Epithelial cell of prostate (primary cell): ENCODE data around the gene HEPACAM2.

Source experiments
- DNase-seq: peaks from one replicate; pipeline ENCODE4 v3.0.0-alpha.2; 2011; ENCODE audit warnings: low read depth, low spot score
- H3K27ac ChIP-seq: fragments of 450-650 bp; 2 replicates; pipeline ENCODE4 v1.5.1; 2017; ENCODE audit warnings: mild to moderate bottlenecking

The HEPACAM2 gene

DNA sequence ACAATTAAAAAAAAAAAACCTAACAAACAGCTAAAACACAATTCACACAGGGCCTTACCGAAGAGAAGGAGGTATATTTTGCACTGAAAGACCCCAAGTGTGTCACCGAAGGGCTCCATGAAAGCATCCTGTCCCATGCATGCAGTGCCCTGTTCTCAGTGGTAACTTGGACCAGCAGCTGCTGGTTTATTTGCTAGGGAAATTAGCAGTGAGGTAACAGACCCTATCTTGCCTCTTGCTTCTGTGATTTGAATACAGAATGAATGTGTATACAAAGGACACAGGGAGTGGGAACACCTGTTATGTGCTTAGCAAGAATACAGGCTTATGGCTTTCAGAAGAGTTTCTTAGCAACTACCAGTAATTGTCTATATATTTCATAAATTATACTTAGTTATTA lies at the start of gene HEPACAM2:
Gene HEPACAM2, minus strand, starts transcription at position 160 of the 400 bp plus-strand sequence.
- H3K27ac ChIP-seq, result no peak within 1 kb of the TSS
- DNase-seq, result no peak

- no peak overlapping the region for H3K27ac ChIP-seq
- DNase-seq, result no peak
Observed at GRCh38 chr7:93265220-93265619, 39.0 kb upstream of the HEPACAM2 start.

- H3K27ac ChIP-seq, result no peak overlapping the region
- no peak for DNase-seq
Observed at GRCh38 chr7:93262535-93262934, 36.3 kb upstream of the HEPACAM2 start.

- no peak for DNase-seq
- no peak overlapping the region for H3K27ac ChIP-seq
Observed at GRCh38 chr7:93258661-93259060, 32.4 kb upstream of the HEPACAM2 start.

- H3K27ac ChIP-seq, result no peak overlapping the region
- no peak for DNase-seq
Observed at GRCh38 chr7:93249491-93250148, 23.4 kb upstream of the HEPACAM2 start.

- H3K27ac ChIP-seq, result no peak overlapping the region
- DNase-seq, result no peak
Observed at GRCh38 chr7:93245525-93246432, 19.5 kb upstream of the HEPACAM2 start.

- H3K27ac ChIP-seq, result no peak overlapping the region
- DNase-seq, result no peak
Observed at GRCh38 chr7:93242106-93242505, 15.8 kb upstream of the HEPACAM2 start.

- no peak for DNase-seq
Observed at GRCh38 chr7:93239824-93240223, 13.6 kb upstream of the HEPACAM2 start.

GRCh38 chr7:93238748-93239147 lies 12.5 kb upstream of the HEPACAM2 start:
- no peak overlapping the region for H3K27ac ChIP-seq
- DNase-seq, result no peak

More at GRCh38 chr7:93239824-93240223, 13.6 kb upstream of the HEPACAM2 start:
- no peak overlapping the region for H3K27ac ChIP-seq

DNA sequence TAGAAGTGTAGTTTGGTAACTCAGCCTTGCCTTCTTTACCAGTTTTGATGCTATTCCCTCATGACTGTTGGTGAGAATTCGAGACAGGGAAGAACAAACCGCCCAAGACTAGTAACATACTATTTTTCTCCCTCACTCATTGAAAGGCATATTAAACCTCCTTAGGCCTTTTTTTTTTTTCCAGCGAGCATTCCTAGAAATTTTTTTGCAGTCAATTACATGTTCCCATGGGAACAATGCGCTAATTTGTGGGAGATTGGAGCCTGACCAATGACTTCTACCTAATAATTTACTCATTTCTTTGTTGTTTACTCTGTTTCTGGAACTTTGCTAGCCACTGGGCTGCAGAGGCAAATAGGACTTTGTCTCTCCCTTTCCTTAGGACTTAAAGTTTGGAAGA lies 11.9 kb upstream of the HEPACAM2 start:
- no peak overlapping the region for H3K27ac ChIP-seq
- DNase-seq, result no peak

DNA sequence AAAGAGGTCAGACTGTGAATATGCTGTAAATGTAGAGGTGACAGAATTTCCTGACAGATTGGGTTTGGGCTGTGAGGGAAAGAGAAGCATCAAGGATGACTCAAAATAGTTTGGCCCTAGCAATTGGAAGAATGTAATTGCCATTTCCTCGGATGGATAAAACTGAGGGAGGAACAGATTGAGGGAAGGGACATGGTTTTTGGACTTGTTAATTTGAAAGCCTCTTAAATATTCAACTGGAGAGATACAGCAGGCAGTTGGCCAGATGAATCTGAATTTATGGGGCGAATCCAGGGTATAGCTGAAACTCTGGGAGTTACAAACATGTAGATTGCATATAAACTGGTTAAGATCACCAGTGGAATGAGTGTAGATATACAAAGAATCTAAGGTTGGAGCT lies 9.3 kb upstream of the HEPACAM2 start:
- no peak for DNase-seq
- H3K27ac ChIP-seq, result no peak overlapping the region

DNA sequence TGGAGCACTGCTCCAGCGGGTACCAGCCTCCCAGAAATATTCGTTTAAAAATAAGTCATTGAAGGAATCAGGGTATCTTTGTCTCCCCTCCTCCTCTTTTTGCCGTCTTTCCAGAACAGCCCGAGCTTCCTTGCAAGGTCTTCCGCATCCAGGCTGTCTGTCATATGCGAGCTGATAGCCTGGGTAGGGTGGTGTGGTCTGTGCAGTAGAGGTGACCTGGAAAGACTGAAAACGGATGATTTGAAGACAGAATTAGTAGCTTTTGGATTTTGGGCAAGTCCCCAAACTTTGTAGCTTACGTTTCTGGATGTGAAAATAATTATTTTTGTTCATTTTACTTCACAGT lies 6.4 kb upstream of the HEPACAM2 start:
- DNase-seq, result no peak
- peak overlapping the region; percentile 93 for H3K27ac ChIP-seq

- H3K27ac ChIP-seq, result peak within 1 kb of the TSS; percentile 93
- peak; percentile 82 for DNase-seq
Observed at GRCh38 chr7:93231799-93232672, 5.8 kb upstream of the HEPACAM2 start, which contains the start of gene VPS50. Gene VPS50 (plus strand): TSS chr7:93232366. CDS start chr7:93232468, 102 bp downstream.

GRCh38 chr7:93231259-93231658 lies 5.0 kb upstream of the HEPACAM2 start:
- peak overlapping the region; percentile 93 for H3K27ac ChIP-seq
- peak; percentile 12 for DNase-seq

DNA sequence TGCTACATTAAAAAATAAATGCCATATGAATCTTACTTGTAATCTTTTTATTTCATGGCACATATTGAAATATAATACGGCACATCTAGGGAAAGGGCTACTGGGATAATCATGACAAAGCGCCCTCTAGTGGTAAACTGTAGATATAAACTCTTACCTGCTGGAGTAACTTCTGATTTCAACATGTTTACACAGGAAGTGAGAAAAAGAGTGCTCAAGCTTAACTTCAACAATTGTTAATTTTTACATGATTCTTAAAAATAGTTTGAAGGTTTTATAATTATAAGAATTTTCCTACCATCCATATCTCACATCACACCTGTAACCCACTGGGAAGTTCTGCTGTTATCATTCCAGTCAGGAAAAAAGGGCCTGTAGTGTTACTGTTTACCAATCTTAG lies 2.0 kb upstream of the HEPACAM2 start:
- DNase-seq, result no peak
- H3K27ac ChIP-seq, result no peak overlapping the region

DNA sequence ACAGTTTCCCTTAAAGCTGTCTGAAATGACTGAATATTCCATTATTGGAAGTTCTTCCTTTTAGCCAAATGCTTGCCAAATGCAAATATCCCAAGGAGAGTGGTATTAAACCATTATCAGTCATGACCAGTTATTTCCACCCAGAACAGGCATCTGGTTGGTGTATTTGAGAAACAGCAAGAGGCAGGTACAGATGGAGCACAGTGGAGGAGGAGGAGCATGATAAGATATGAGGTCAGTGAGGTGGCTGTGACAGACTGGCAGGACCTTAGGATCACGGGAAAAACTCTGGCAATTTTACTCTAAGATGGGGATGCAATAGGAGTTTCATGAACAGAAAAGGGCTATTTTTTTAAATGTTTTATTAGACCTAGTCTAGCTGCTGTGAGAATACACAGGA lies 6.4 kb downstream of the HEPACAM2 start:
- H3K27ac ChIP-seq, result no peak overlapping the region
- no peak for DNase-seq

- H3K27ac ChIP-seq, result no peak overlapping the region
- no peak for DNase-seq
Observed at GRCh38 chr7:93218997-93219827, 7.1 kb downstream of the HEPACAM2 start.

DNA sequence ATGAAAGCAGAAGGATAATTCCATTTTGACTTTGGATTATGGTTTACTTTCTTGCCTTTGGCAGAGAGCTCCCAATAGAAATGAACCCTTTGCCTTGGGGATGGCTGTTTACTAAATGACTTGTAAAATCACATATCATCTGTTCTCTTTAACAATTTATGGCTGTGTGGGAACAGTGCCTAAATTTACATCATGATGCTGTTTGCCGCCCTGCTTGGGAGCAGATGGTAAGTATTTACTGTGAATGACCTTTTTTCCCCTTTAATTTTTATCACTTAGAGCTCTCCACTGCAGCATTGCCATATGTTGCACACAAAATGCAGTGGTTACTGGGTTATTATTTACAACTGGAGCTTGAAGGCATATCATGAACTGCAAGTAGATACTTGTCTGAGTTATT lies 13.4 kb downstream of the HEPACAM2 start:
- H3K27ac ChIP-seq, result no peak overlapping the region
- no peak for DNase-seq

GRCh38 chr7:93211228-93211818 lies 14.9 kb downstream of the HEPACAM2 start:
- H3K27ac ChIP-seq, result no peak overlapping the region
- DNase-seq, result no peak
